Neural cell (in vitro differentiated cells): Measurements from ENCODE around the gene CDH5. TPM values are rescaled to one million over a fixed set of nuclear protein-coding genes. Genes with fewer than 3 reads are reported as not detected.

Source experiments
- H2AFZ ChIP-seq: fragments of 200-600, 300-800 bp; sonication (generic), shearing (Covaris generic); 2 replicates; pipeline ENCODE4 v1.6.0; 2014; ENCODE audit warnings: low read depth, mild to moderate bottlenecking, antibody characterized with exemption, low read length, moderate library complexity
- H3F3A ChIP-seq: fragments of 200-600 bp; shearing (Covaris generic); 2 replicates; pipeline ENCODE4 v1.6.1; 2016; ENCODE audit warnings: mild to moderate bottlenecking, moderate library complexity, mixed read lengths, antibody characterized with exemption, low read length; ENCODE audit not compliant: insufficient read depth, poor library complexity, severe bottlenecking
- H3K27ac ChIP-seq: fragments of 200-600, 300-800 bp; sonication (generic), shearing (Covaris generic); 2 replicates; pipeline ENCODE4 v1.5.1; 2014; ENCODE audit warnings: mild to moderate bottlenecking, low read length, moderate library complexity
- H3K27me3 ChIP-seq: fragments of 300-800, 200-600 bp; sonication (generic), shearing (Covaris generic); 2 replicates; pipeline ENCODE4 v1.6.0; 2014; ENCODE audit warnings: mild to moderate bottlenecking, low read depth, low read length, moderate library complexity; ENCODE audit not compliant: insufficient read depth
- H3K36me3 ChIP-seq: fragments of 300-800, 200-600 bp; sonication (generic), shearing (Covaris generic); 2 replicates; pipeline ENCODE4 v1.5.1; 2014; ENCODE audit warnings: mild to moderate bottlenecking, antibody characterized with exemption, low read length, moderate library complexity; ENCODE audit not compliant: insufficient read depth
- H3K4me2 ChIP-seq: fragments of 300-800, 200-600 bp; sonication (generic), shearing (Covaris generic); 2 replicates; pipeline ENCODE4 v1.6.0; 2014; ENCODE audit warnings: mild to moderate bottlenecking, low read length
- H3K4me3 ChIP-seq: fragments of 300-800, 200-600 bp; sonication (generic), shearing (Covaris generic); 2 replicates; pipeline ENCODE4 v1.5.1; 2014; ENCODE audit warnings: mild to moderate bottlenecking, low read length, moderate library complexity
- H3K79me2 ChIP-seq: fragments of 200-600 bp; shearing (Covaris generic); replicated peaks from 2 replicates; pipeline ENCODE4 v1.6.0; 2014; ENCODE audit warnings: mild to moderate bottlenecking, low read length, moderate library complexity; ENCODE audit not compliant: insufficient read depth
- H3K9ac ChIP-seq: fragments of 300-800, 200-600 bp; sonication (generic), shearing (Covaris generic); 2 replicates; pipeline ENCODE4 v1.6.1; 2016; ENCODE audit warnings: mild to moderate bottlenecking, low read length, mixed read lengths
- H3K9me2 ChIP-seq: fragments of 200-600 bp; shearing (Covaris generic); 2 replicates; pipeline ENCODE4 v1.6.1; 2016; ENCODE audit warnings: mild to moderate bottlenecking, low read length, mixed read lengths; ENCODE audit not compliant: insufficient read depth
- H3K9me3 ChIP-seq: fragments of 200-600, 300-800 bp; sonication (generic), shearing (Covaris generic); 2 replicates; pipeline ENCODE4 v1.6.1; 2016; ENCODE audit warnings: mild to moderate bottlenecking, mixed run types, low read length, moderate library complexity, mixed read lengths
- H4K20me1 ChIP-seq: fragments of 200-600 bp; shearing (Covaris generic); 2 replicates; pipeline ENCODE4 v1.6.1; 2016; ENCODE audit warnings: mild to moderate bottlenecking, mixed run types; ENCODE audit not compliant: insufficient read depth
- EP300 ChIP-seq: fragments of 450-650 bp; conservative IDR thresholded peaks from 2 replicates; pipeline ENCODE4 v1.6.1; 2014; ENCODE audit warnings: antibody characterized with exemption, mild to moderate bottlenecking, moderate library complexity; ENCODE audit not compliant: poor library complexity, severe bottlenecking
- EZH2 ChIP-seq: fragments of 200-600, 300-800 bp; shearing (Covaris generic), sonication (generic); IDR thresholded peaks from 2 replicates; pipeline ENCODE4 v1.6.1; 2014; ENCODE audit warnings: antibody characterized with exemption, low read length, borderline replicate concordance, mild to moderate bottlenecking; ENCODE audit not compliant: insufficient read depth, poor library complexity, severe bottlenecking
- MXI1 ChIP-seq: fragments of 450-650 bp; conservative IDR thresholded peaks from 2 replicates; pipeline ENCODE4 v1.6.1; 2014; ENCODE audit warnings: antibody characterized with exemption, mild to moderate bottlenecking; ENCODE audit not compliant: poor library complexity, severe bottlenecking
- POLR2AphosphoS5 ChIP-seq: IDR thresholded peaks from 2 replicates; pipeline ENCODE4 v1.6.1; 2012
- RAD21 ChIP-seq: fragments of 450-650 bp; conservative IDR thresholded peaks from 2 replicates; pipeline ENCODE4 v1.6.1; 2014; ENCODE audit warnings: antibody characterized with exemption, mild to moderate bottlenecking, moderate library complexity
- SMC3 ChIP-seq: fragments of 450-650 bp; conservative IDR thresholded peaks from 2 replicates; pipeline ENCODE4 v1.6.1; 2014; ENCODE audit warnings: antibody characterized with exemption, mild to moderate bottlenecking, moderate library complexity; ENCODE audit not compliant: poor library complexity
- TAF1 ChIP-seq: IDR thresholded peaks from 2 replicates; pipeline ENCODE4 v1.6.1; 2012; ENCODE audit warnings: low read depth
- polyA plus RNA-seq: library from polyadenylated mRNA; depleted of rRNA; stranded (reverse); fragments of >200 nt; gene quantifications from 2 replicates; pipeline ENCODE4 v1.2.3, GENCODE V29; 2014
- TF ChIP-seq, protein P1 (sequence below): fragments of 450-650 bp; IDR thresholded peaks from 2 replicates; pipeline ENCODE4 v1.5.1; 2014; ENCODE audit warnings: antibody characterized with exemption, mild to moderate bottlenecking, moderate library complexity; ENCODE audit not compliant: poor library complexity, severe bottlenecking
- TF ChIP-seq, protein P2 (sequence below): IDR thresholded peaks from 2 replicates; pipeline ENCODE4 v1.6.1; 2012; ENCODE audit warnings: borderline replicate concordance

CDH5 gene
- polyA plus RNA-seq, 1 donor from 2014 or later, result not detected

DNA sequence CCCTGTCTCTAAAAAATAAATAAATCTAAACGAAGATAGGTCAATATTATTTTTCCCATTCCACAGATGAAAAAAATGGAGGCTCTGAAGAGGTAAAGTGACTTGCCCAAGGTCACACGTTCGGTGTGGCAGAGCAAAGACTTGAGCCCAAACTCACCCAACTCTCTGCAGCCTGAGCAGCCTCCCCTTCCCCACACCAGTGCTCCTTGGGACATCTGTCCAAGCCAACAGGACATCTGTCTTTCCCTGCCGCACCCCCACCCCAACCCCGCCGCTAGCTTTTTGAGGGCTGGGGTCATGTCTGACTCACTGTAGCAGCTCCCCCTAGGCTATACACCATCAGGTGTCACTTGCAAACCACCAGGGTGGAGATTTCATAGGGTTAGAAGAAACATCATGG, 55.4 kb downstream of the CDH5 start:
- Histone ChIP-seq H3K9me3 (peaks cover 5% of the 10 kb centered on the region), H3K27me3 (peaks cover 25% of the 10 kb centered on the region), H2AFZ (no peak overlapping the region), H3K4me2 (no peak overlapping the region), H3K9me2 (no peaks in the 10 kb centered on the region), H3F3A (no peaks in the 10 kb centered on the region), H3K4me3 (no peak overlapping the region), H3K79me2 (no peaks in the 10 kb centered on the region), H3K9ac (no peak overlapping the region), H3K27ac (no peak overlapping the region), H3K36me3 (no peaks in the 10 kb centered on the region), H4K20me1 (no peaks in the 10 kb centered on the region)
- TF ChIP-seq, protein P1, sequence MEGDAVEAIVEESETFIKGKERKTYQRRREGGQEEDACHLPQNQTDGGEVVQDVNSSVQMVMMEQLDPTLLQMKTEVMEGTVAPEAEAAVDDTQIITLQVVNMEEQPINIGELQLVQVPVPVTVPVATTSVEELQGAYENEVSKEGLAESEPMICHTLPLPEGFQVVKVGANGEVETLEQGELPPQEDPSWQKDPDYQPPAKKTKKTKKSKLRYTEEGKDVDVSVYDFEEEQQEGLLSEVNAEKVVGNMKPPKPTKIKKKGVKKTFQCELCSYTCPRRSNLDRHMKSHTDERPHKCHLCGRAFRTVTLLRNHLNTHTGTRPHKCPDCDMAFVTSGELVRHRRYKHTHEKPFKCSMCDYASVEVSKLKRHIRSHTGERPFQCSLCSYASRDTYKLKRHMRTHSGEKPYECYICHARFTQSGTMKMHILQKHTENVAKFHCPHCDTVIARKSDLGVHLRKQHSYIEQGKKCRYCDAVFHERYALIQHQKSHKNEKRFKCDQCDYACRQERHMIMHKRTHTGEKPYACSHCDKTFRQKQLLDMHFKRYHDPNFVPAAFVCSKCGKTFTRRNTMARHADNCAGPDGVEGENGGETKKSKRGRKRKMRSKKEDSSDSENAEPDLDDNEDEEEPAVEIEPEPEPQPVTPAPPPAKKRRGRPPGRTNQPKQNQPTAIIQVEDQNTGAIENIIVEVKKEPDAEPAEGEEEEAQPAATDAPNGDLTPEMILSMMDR, result no peak
- TF ChIP-seq EP300 (no peak), EZH2 (no peak), TAF1 (no peak), SMC3 (no peak), RAD21 (no peak), POLR2AphosphoS5 (no peak)
- TF ChIP-seq, protein P2, sequence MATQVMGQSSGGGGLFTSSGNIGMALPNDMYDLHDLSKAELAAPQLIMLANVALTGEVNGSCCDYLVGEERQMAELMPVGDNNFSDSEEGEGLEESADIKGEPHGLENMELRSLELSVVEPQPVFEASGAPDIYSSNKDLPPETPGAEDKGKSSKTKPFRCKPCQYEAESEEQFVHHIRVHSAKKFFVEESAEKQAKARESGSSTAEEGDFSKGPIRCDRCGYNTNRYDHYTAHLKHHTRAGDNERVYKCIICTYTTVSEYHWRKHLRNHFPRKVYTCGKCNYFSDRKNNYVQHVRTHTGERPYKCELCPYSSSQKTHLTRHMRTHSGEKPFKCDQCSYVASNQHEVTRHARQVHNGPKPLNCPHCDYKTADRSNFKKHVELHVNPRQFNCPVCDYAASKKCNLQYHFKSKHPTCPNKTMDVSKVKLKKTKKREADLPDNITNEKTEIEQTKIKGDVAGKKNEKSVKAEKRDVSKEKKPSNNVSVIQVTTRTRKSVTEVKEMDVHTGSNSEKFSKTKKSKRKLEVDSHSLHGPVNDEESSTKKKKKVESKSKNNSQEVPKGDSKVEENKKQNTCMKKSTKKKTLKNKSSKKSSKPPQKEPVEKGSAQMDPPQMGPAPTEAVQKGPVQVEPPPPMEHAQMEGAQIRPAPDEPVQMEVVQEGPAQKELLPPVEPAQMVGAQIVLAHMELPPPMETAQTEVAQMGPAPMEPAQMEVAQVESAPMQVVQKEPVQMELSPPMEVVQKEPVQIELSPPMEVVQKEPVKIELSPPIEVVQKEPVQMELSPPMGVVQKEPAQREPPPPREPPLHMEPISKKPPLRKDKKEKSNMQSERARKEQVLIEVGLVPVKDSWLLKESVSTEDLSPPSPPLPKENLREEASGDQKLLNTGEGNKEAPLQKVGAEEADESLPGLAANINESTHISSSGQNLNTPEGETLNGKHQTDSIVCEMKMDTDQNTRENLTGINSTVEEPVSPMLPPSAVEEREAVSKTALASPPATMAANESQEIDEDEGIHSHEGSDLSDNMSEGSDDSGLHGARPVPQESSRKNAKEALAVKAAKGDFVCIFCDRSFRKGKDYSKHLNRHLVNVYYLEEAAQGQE, result no peak

DNA sequence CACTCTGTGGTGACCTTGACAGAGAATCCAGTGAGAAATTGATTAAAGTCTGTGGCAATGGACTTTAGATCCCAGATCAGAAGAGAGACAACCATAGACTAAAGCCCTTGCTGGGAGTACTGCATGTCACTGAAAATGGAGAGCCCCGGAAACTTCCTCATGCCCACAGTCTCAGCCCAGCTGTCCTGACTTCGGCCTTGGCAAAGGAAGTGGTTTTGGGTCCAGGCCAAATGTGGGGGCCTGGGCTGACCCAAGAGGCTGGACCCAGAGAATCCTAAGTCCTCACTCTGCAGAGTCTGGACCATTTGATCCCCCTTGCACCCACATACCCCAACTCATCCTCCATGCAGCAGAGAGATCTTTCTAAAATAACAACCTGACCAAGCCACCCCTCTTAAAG, 55.9 kb downstream of the CDH5 start:
- Histone ChIP-seq H3K9ac (no peak overlapping the region), H3K9me2 (no peaks in the 10 kb centered on the region), H4K20me1 (no peaks in the 10 kb centered on the region), H3K79me2 (no peaks in the 10 kb centered on the region), H3K36me3 (no peaks in the 10 kb centered on the region), H2AFZ (no peak overlapping the region), H3K9me3 (peaks cover 5% of the 10 kb centered on the region), H3K27ac (no peak overlapping the region), H3K4me2 (no peak overlapping the region), H3K4me3 (no peak overlapping the region), H3F3A (no peaks in the 10 kb centered on the region), H3K27me3 (peaks cover 26% of the 10 kb centered on the region)
- TF ChIP-seq SMC3 (no peak), EP300 (no peak), POLR2AphosphoS5 (no peak), EZH2 (no peak), TAF1 (no peak), RAD21 (no peak), MXI1 (no peak)
- TF ChIP-seq, protein P1, result no peak
